ENCODE data around the gene METTL24. TPM values are rescaled to one million over a fixed set of nuclear protein-coding genes. Genes with fewer than 3 reads are reported as not detected.
A peak's percentile ranks its signal among the peaks of the same experiment; 100 is the strongest.

METTL24 gene
- total and polyA plus RNA-seq, 10 of the 15 experiments (the other 5 are each of a cell fraction or from before 2014, with no cell fraction given) = 0.20 TPM; not detected in 9

- SMC1A ChIA-PET (ENCODE audit: uncharacterized antibody, unreplicated experiment) = no interaction called here
- Histone ChIP-seq H3K4me1 (ENCODE audit: control insufficient read depth, insufficient read depth, low read length) (no peaks in the 10 kb centered on the region), H2AFZ (ENCODE audit: control insufficient read depth, low read depth, low read length) (no peak overlapping the region), H3K4me2 (ENCODE audit: control insufficient read depth, insufficient read depth) (no peak overlapping the region), H3K9me3 (replicated peaks; ENCODE audit: control insufficient read depth, insufficient read depth, low read length) (no peaks in the 10 kb centered on the region), H3K9ac (ENCODE audit: control insufficient read depth, insufficient read depth, low read length) (no peak overlapping the region), H3K79me2 (ENCODE audit: control insufficient read depth, insufficient read depth, low read length) (no peaks in the 10 kb centered on the region), H3K27ac (ENCODE audit: control insufficient read depth, insufficient read depth) (no peak overlapping the region), H3K4me3 (no peak overlapping the region), H3K36me3 (ENCODE audit: control insufficient read depth in 2 of 2, insufficient read depth in 2 of 2, low read length in 1 of 2) (no peaks in the 10 kb centered on the region), H4K20me1 (ENCODE audit: control insufficient read depth, insufficient read depth) (no peaks in the 10 kb centered on the region), H3K27me3 (replicated peaks in 1 of 2; ENCODE audit: control insufficient read depth in 2 of 2, insufficient read depth in 2 of 2, low read length in 1 of 2) (no peaks in the 10 kb centered on the region)
- ATAC-seq (no peak), DNase-seq (ENCODE audit: low read depth, low spot score) (no peak), FAIRE-seq (no peak)
- CTCF ChIA-PET = interaction anchor here (0.7 to 1.2 kb wide), 2 partner anchors 282 to 603 kb away, joined by 3 to 4 read pairs; no protein-coding TSS in a partner anchor
- WGBS (ENCODE audit: insufficient coverage, insufficient replicate concordance, low lambda C conversion rate, missing lambda C conversion rate) = 29% methylated on average over 6 of the region's 6 CpGs
- RAD21 ChIA-PET (ENCODE audit: unreplicated experiment) = no interaction called here
- intact Hi-C loops (cut with micrococcal nuclease; ENCODE audit: unreplicated experiment) (no loop called here), in situ Hi-C loops (cut with MboI) (no loop called here)
- POLR2A ChIA-PET = no interaction called here
- no peak for TF ChIP-seq RFX5 (IDR thresholded peaks at IDR 0.05; ENCODE audit: low read depth, low read length)
- TF ChIP-seq SRF (IDR thresholded peaks at IDR 0.05; ENCODE audit: low read depth in 2 of 2, low read length in 2 of 2) = no peak
- BruUV-seq (replicated peaks) = no TSS peak
Measured at GRCh38 chr6:110322151-110322873, 35.8 kb downstream of the METTL24 start.

- no peaks in the 10 kb centered on the region for H3K79me2 ChIP-seq (ENCODE audit: control insufficient read depth, insufficient read depth, low read length)
- ChIA-PET POLR2A (no interaction called here), CTCF (interaction anchor here (1.3 kb wide), 1 partner anchor 32 kb away, joined by 4 read pairs; no protein-coding TSS in a partner anchor), SMC1A (ENCODE audit: uncharacterized antibody, unreplicated experiment) (no interaction called here), RAD21 (ENCODE audit: unreplicated experiment) (no interaction called here)
- H3K9ac ChIP-seq (ENCODE audit: control insufficient read depth, insufficient read depth, low read length) = no peak overlapping the region
- H3K4me1 ChIP-seq (ENCODE audit: control insufficient read depth, insufficient read depth, low read length) = no peaks in the 10 kb centered on the region
- in situ Hi-C loops (cut with MboI) = no loop called here
- WGBS (ENCODE audit: insufficient coverage, insufficient replicate concordance, low lambda C conversion rate, missing lambda C conversion rate) = 71% methylated on average over 7 of the region's 7 CpGs
- FAIRE-seq (no peak), ATAC-seq (no peak), DNase-seq (ENCODE audit: low read depth, low spot score) (no peak)
- no peak overlapping the region for H3K4me2 ChIP-seq (ENCODE audit: control insufficient read depth, insufficient read depth)
- H3K4me3 ChIP-seq = no peak overlapping the region
- H3K27me3 ChIP-seq (replicated peaks in 1 of 2; ENCODE audit: control insufficient read depth in 2 of 2, insufficient read depth in 2 of 2, low read length in 1 of 2) = no peaks in the 10 kb centered on the region
- intact Hi-C loops (cut with micrococcal nuclease; ENCODE audit: unreplicated experiment) = no loop called here
- H3K36me3 ChIP-seq (ENCODE audit: control insufficient read depth in 2 of 2, insufficient read depth in 2 of 2, low read length in 1 of 2) = no peaks in the 10 kb centered on the region
- BruUV-seq (replicated peaks) = no TSS peak
- TF ChIP-seq TAF1 (IDR thresholded peaks at IDR 0.05; ENCODE audit: borderline replicate concordance, low read depth, low read length) (no peak), JUNB (IDR thresholded peaks at IDR 0.05) (0 out of 2 replicates have a peak, but pooled peaks have one; percentile 18), PRDM15 (CRISPR knock-in tag; IDR thresholded peaks at IDR 0.05) (no peak)
- no peaks in the 10 kb centered on the region for H4K20me1 ChIP-seq (ENCODE audit: control insufficient read depth, insufficient read depth)
- no peaks in the 10 kb centered on the region for H3K9me3 ChIP-seq (replicated peaks; ENCODE audit: control insufficient read depth, insufficient read depth, low read length)
- no peak overlapping the region for H2AFZ ChIP-seq (ENCODE audit: control insufficient read depth, low read depth, low read length)
- H3K27ac ChIP-seq (ENCODE audit: control insufficient read depth, insufficient read depth) = no peak overlapping the region
Measured at GRCh38 chr6:110320307-110320706, 37.8 kb downstream of the METTL24 start.

Data from GM12878 (cell line).